ENCODE measurements around the gene NEUROD6. TPM values are rescaled to one million over a fixed set of nuclear protein-coding genes. Genes with fewer than 3 reads are reported as not detected.

The NEUROD6 gene
- total RNA-seq, 1 donor from 2014 or later, result 653 TPM

Small RNA genes within 50 kb of the gene (small RNA-seq; reads per million reads assigned to genes)
- gene AC006380.1, result not detected

Other genes starting within 250 kb of the NEUROD6 start
- gene ITPRID1, start 173.4 kb upstream of the NEUROD6 start, total RNA-seq, result 1.2 TPM

Measured in frontal cortex (tissue), 1 donor.